Stimulated activated memory B cell treated with anti-CD40 and anti-IgM and Interleukin-4, amounts not matched to agents 10 μg/mL and 1 μg/mL and 100 μg/mL, for 72 hours (primary cell): ENCODE results near the gene SLC35A5.

ENCODE experiments used
- ATAC-seq: fragments of 150-1000 bp; cut with Tn5 transposase; 2 replicates; pipeline ENCODE4 v1.10.0; 2021
- H3K27ac Mint-ChIP-seq: one replicate; pipeline ENCODE4 v1.8.0; 2022; ENCODE audit warnings: mild to moderate bottlenecking, mixed read lengths
- H3K27me3 Mint-ChIP-seq: one replicate; pipeline ENCODE4 v1.8.0; 2022; ENCODE audit warnings: mixed read lengths
- H3K36me3 Mint-ChIP-seq: one replicate; pipeline ENCODE4 v1.8.0; 2022; ENCODE audit warnings: mixed read lengths
- H3K4me1 Mint-ChIP-seq: one replicate; pipeline ENCODE4 v1.8.0; 2022; ENCODE audit warnings: mixed read lengths
- H3K4me3 Mint-ChIP-seq: one replicate; pipeline ENCODE4 v1.8.0; 2022; ENCODE audit warnings: mild to moderate bottlenecking, moderate library complexity, mixed read lengths
- H3K9me3 Mint-ChIP-seq: one replicate; pipeline ENCODE4 v1.8.0; 2022; ENCODE audit warnings: mixed read lengths

SLC35A5 gene

DNA sequence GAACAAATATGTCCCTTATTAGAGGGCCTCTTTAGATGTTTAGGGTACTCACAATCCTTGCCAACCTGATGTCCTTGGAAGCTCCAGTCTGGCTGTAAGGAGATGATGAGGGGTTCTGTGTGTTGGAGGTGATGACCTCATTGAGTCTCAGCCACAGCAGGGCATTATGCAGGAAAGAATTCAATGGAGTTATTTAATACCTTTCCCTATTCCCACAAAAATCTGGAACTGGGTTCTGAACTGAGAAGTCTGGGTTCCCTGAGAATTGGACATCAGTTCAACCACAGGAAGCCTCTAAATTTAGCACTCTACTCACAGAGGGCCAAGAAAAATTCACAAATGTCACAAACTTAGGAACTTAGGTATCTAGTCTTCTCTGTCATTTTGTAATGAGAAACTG is 36.9 kb downstream of the SLC35A5 start:
- H3K9me3 Mint-ChIP-seq, result no peaks in the 10 kb centered on the region
- no peak overlapping the region for H3K4me3 Mint-ChIP-seq
- H3K27ac Mint-ChIP-seq, result no peak overlapping the region

DNA sequence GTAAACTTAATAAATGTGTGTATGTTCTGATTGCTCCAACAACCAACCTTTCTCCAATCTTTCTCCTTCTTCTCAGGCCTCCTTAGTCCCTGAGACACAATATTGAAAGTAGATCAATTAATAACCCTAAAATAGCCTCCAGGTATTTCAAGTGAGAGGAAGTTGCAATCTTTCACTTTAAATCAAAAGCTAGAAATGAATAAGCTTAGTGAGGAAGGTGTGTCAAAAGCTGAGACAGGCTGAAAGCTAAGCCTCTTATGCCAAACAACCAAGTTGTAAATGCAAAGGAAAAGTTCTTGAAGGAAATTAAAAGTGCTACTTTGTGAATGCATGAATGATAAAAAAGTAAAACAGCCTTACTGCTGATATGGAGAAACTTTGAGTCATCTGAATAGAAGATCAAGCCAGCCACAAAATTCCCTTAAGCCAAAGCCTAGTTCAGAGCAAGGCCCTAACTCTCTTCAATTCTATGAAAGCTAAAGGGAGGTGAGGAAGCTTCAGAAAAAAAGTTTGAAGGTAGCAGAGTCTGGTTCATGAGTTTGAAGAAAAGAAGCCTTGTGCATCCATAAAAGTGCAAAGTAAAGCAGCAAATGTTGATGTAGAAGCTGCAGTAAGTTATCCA is 40.5 kb downstream of the SLC35A5 start:
- Mint-ChIP-seq H3K27me3 (peaks cover 5% of the 10 kb centered on the region), H3K36me3 (peaks cover 4% of the 10 kb centered on the region), H3K4me1 (peaks cover 14% of the 10 kb centered on the region), H3K27ac (no peak overlapping the region), H3K4me3 (no peak overlapping the region), H3K9me3 (no peaks in the 10 kb centered on the region)
- ATAC-seq, result peak; percentile 39

More for the DNA sequence above, 36.9 kb downstream of the SLC35A5 start:
- H3K4me1 Mint-ChIP-seq, result peaks cover 14% of the 10 kb centered on the region
- no peaks in the 10 kb centered on the region for H3K27me3 Mint-ChIP-seq
- H3K36me3 Mint-ChIP-seq, result peaks cover 14% of the 10 kb centered on the region
- no peak for ATAC-seq

DNA sequence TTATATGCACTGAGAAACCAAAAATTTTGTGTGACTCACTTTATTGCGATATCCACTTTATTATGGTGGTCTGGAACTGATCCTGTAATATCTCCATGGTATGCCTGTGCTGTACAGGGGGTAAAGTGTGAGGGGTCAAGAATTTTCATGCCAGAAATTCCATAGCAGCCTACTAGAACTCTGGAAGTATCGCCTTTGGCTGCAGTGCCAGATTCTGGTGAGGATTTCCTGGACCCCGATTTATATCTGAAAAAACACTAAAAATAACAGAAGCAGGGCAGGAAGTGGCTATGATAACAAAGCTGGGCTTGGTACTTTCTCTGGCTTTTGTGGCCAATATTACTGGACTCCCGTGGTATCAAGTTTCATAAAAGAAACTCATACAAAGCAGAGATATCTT is 42.7 kb downstream of the SLC35A5 start:
- Mint-ChIP-seq H3K4me3 (no peak overlapping the region), H3K27me3 (peaks cover 13% of the 10 kb centered on the region), H3K9me3 (no peaks in the 10 kb centered on the region), H3K4me1 (peaks cover 14% of the 10 kb centered on the region), H3K36me3 (no peaks in the 10 kb centered on the region), H3K27ac (no peak overlapping the region)
- no peak for ATAC-seq

DNA sequence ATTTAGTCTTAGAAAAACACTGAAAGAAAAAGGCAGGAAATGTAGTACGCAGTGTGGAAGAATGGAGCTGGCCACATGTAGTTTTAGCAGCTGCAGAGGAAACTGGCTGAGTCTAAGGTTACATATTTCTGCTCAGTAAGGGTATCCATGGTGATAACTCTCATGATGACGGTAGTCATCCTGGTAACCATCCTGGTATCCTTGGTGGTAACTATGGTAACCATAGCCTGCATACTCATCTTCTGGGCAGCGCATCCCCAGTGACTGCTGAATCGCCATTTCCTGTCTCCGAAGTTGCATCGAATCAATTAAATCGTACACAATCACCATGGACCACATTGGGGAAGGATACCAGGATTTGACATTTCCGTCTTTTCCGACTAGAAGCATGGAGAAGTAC is 43.4 kb downstream of the SLC35A5 start:
- H3K36me3 Mint-ChIP-seq, result no peaks in the 10 kb centered on the region
- no peak for ATAC-seq
- H3K4me1 Mint-ChIP-seq, result peaks cover 14% of the 10 kb centered on the region
- no peaks in the 10 kb centered on the region for H3K9me3 Mint-ChIP-seq
- H3K27me3 Mint-ChIP-seq, result peaks cover 13% of the 10 kb centered on the region
- no peak overlapping the region for H3K4me3 Mint-ChIP-seq
- no peak overlapping the region for H3K27ac Mint-ChIP-seq

DNA sequence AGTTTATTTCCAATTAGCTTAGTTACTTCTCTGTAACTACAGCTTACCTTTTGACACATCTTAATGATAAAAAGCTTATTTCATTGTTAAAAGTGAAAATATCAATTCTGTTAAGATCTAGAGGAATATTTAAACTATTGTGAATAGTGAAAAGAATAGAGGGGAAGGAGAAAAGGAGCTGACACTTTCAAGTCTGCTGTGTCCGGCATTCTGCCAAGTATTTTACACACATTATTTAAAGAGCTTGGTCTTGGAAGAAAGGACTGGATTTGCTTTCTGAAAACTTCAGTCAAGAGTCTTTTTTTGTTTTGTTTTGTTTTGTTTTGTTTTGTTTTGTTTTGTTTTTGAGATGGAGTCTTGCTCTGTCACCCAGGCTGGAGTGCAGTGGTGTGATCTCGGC is 44.3 kb downstream of the SLC35A5 start:
- H3K27me3 Mint-ChIP-seq, result peaks cover 13% of the 10 kb centered on the region

DNA sequence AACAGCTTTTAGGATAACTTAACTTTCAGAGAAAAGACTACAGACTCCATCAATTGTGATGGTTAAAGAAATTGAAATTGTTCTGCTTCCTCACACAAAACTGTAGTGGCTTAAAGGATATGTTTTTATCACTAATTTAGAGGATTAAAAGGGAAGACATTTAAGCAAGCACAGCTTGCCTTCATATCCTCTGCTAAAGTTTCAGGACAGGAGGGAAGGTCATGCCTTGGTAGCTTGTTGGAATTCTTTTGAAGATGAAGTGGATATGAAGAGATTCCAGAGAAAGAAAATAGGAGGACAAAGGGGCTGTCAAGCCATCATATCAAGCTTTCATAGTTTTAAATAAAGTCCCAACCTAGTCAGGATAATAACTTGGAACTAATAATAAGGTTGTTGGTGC is 46.0 kb downstream of the SLC35A5 start:
- no peak for ATAC-seq
- H3K27ac Mint-ChIP-seq, result no peak overlapping the region
- H3K9me3 Mint-ChIP-seq, result no peaks in the 10 kb centered on the region
- H3K36me3 Mint-ChIP-seq, result no peaks in the 10 kb centered on the region
- no peak overlapping the region for H3K4me3 Mint-ChIP-seq
- H3K27me3 Mint-ChIP-seq, result peaks cover 13% of the 10 kb centered on the region
- H3K4me1 Mint-ChIP-seq, result no peaks in the 10 kb centered on the region

More for the DNA sequence above, 44.3 kb downstream of the SLC35A5 start:
- Mint-ChIP-seq H3K36me3 (no peaks in the 10 kb centered on the region), H3K27ac (no peak overlapping the region), H3K4me1 (peaks cover 14% of the 10 kb centered on the region), H3K4me3 (no peak overlapping the region), H3K9me3 (no peaks in the 10 kb centered on the region)
- no peak for ATAC-seq

DNA sequence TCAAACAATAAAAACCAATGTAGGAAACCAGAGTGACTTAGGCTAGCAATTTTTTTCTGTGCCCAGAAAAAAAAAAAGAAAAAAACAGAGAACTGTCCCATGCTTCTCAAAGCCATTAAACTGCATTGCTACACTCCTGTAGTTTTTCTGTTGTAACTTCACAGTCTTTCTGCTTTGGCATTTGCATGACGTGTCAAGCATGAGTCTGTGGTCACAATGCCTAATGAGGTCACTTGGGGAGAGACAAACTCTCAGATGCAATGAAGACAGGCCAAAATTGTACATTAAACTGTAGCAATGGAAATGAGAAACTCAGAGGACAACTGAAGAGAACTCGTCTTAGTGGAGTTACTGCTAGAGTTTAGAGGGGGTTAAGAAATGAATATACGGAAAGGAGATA is 48.3 kb downstream of the SLC35A5 start:
- no peaks in the 10 kb centered on the region for H3K4me1 Mint-ChIP-seq
- no peak overlapping the region for H3K4me3 Mint-ChIP-seq
- no peaks in the 10 kb centered on the region for H3K9me3 Mint-ChIP-seq
- no peaks in the 10 kb centered on the region for H3K36me3 Mint-ChIP-seq
- peaks cover 13% of the 10 kb centered on the region for H3K27me3 Mint-ChIP-seq
- ATAC-seq, result no peak
- H3K27ac Mint-ChIP-seq, result no peak overlapping the region

DNA sequence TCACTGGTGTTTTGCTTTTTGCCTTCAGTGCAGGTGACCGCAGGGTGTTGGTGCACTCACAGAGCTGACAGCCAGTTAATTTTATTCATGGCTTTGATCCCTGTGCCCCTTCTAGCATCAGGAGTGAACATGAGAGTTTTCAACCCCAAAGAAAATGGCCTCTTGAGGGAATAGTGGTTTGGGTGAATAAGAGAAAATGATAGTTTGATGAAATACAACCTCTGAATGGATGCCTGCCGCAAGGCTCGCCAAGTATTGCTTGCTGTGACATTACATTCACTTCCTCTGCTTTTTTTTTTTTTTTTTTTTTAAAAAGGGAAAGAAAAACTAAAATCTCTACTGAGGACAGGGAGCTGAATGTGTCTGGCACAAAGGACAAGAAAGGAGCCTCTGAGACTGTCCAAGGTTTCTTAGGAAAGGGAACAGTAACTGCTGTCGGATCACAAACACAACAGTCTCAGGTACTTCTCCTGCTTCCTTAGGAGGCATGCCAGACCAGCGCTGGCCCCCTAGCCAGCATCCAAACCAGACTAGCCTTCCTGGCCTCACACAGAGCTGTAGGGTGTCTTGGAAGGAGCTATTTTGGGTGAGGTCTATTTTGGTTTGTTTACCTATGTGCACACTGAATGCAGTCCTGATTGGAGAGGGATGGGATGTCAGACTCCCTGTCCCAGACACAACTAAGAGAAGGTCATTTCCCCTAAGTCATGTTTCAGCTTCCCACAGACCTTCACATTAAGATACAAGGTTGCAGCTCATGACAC is 50.1 kb downstream of the SLC35A5 start:
- H3K27me3 Mint-ChIP-seq, result peaks cover 13% of the 10 kb centered on the region
- H3K9me3 Mint-ChIP-seq, result no peaks in the 10 kb centered on the region
- no peaks in the 10 kb centered on the region for H3K36me3 Mint-ChIP-seq
- no peaks in the 10 kb centered on the region for H3K4me1 Mint-ChIP-seq
- ATAC-seq, result no peak
- H3K4me3 Mint-ChIP-seq, result no peak overlapping the region
- no peak overlapping the region for H3K27ac Mint-ChIP-seq

DNA sequence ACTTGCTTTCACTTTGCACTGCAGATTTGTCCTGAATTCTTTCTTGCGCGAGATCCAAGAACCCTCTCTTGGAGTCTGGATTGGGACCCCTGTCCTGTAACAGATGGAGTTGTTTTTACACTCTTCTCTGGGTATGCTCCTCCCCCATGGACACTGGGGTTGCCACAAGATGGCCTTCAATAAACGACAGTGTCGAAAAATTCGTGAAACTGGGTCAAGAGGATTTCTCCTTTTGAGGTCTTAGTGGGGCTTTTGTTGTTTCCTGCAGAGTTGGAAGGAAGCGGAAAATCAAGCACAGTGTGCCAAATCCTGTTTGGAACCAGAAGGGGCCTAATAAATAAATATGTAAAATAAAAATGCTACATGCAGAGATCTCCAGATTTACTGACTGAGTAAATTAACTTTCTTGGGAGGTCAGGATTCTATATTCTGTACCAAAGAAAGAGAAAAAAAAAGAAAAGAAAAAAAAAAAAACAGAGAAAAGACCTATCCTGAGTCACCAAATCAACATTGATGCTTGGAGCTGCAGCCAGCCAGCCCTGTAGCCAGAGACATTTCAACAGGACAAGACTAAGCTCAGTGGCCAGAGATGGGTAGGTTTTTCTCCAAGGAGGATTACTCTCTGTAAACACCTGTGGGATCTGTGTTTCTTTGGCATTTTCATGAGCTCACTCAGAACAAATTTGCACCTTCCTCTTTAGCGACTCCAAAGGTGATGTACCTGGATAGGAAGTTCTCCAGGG is 54.3 kb downstream of the SLC35A5 start:
- H3K27me3 Mint-ChIP-seq, result no peaks in the 10 kb centered on the region
- H3K36me3 Mint-ChIP-seq, result no peaks in the 10 kb centered on the region

DNA sequence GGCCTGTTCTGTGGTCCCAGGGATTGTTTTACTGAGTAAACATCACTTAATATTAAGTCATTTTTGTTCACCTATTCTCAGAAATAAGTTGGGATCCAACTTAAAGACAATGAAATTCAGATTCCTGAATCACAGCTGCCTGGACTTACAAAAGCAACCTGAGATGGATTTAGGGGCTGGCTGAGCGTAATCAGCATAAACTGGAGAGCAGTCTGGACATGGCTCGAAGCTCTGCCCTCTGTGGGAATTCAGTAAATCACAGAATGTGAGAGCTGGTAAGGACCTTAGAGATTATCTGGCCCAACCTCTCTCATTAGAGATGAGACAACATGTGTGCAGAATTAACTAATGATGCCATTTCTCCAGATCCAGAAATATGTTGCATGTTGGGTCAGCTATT is 55.4 kb downstream of the SLC35A5 start:
- Mint-ChIP-seq H3K27me3 (no peaks in the 10 kb centered on the region), H3K9me3 (no peaks in the 10 kb centered on the region), H3K36me3 (no peaks in the 10 kb centered on the region), H3K4me1 (no peaks in the 10 kb centered on the region), H3K27ac (no peak overlapping the region), H3K4me3 (no peak overlapping the region)
- no peak for ATAC-seq

More for the DNA sequence above, 54.3 kb downstream of the SLC35A5 start:
- Mint-ChIP-seq H3K4me1 (no peaks in the 10 kb centered on the region), H3K4me3 (no peak overlapping the region), H3K9me3 (no peaks in the 10 kb centered on the region), H3K27ac (no peak overlapping the region)
- no peak for ATAC-seq

DNA sequence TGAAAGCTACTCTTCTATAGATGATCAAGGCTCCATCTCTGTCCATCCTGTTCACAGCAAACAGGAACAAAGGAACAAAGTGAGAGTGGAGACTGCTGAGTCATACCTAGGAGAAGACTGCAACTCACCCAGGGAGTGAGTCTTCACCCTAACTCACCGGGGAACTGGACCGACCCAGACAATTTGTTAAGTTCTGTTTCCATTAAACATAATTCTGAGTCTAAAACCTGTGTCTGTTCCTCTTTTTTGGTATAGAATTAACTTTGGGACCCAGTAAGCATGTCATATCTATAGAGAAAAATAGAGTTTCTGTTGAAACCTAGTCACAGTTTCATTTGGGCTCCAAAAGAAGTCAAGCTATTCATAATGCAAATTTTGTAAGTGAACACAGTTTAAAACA is 57.5 kb downstream of the SLC35A5 start:
- ATAC-seq, result peak; percentile 55
- no peaks in the 10 kb centered on the region for H3K36me3 Mint-ChIP-seq

DNA sequence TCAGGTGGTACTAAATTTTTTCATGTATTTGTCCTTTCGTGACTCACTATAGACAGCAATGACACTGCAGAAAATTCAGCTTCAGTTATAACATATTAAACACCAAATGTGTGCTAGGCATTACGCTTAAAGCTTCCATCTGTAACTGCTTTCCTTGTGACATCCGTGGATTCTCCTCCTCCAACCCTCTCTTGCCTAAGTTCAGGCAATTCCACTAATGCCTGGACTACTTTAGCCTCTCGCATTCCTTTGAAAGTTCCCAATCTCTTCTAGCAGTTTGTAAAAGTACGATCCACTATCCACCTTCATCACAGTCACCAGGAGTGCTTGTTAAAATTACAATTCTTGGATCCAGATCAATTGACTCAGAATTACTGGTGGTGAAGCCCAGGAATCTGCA is 61.4 kb downstream of the SLC35A5 start:
- Mint-ChIP-seq H3K27ac (no peak overlapping the region), H3K9me3 (no peaks in the 10 kb centered on the region), H3K4me1 (no peaks in the 10 kb centered on the region), H3K36me3 (no peaks in the 10 kb centered on the region), H3K27me3 (no peaks in the 10 kb centered on the region), H3K4me3 (no peak overlapping the region)
- ATAC-seq, result no peak

More for the DNA sequence above, 57.5 kb downstream of the SLC35A5 start:
- Mint-ChIP-seq H3K4me3 (no peak overlapping the region), H3K27ac (no peak overlapping the region), H3K4me1 (no peaks in the 10 kb centered on the region), H3K27me3 (no peaks in the 10 kb centered on the region), H3K9me3 (no peaks in the 10 kb centered on the region)

DNA sequence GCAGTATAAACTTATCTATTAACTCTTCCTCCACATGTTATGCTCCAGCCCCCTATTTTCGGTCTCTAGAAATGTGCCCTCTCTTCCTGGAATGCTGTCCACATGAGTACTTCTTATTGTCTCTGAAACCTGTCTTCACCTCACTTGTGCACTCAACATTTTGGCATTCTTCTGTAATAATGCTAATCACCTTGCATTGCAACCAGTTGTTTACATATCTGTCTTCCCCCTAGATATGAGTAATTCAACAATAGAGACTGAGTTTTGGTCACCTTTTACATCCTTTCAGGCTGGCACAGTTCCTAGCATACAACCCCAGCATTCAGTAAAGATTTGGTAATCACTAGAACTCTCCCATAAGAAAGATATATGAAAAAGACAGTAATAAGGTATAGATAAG is 61.9 kb downstream of the SLC35A5 start:
- Mint-ChIP-seq H3K4me1 (no peaks in the 10 kb centered on the region), H3K27me3 (no peaks in the 10 kb centered on the region), H3K9me3 (no peaks in the 10 kb centered on the region), H3K36me3 (no peaks in the 10 kb centered on the region), H3K4me3 (no peak overlapping the region), H3K27ac (no peak overlapping the region)
- no peak for ATAC-seq

DNA sequence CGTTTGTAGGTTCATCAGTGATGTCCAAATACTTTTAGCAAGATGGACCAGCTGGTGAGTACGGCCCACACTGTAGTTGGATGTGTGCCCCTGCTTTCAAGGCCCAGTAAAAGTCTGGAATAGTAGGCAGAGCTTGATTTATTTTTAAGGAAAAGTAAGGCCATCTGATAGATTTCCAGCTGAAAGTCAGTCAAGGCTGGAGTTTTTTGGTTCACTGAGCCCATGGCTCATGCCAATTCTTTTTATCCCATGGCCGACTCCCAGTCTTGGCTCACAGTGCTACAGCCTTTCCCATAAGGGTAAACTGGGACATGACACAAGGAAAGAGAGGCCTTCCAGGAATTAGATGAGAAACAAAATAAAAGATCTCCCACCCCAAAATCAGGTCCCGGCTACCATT is 65.6 kb downstream of the SLC35A5 start:
- H3K27ac Mint-ChIP-seq, result no peak overlapping the region

DNA sequence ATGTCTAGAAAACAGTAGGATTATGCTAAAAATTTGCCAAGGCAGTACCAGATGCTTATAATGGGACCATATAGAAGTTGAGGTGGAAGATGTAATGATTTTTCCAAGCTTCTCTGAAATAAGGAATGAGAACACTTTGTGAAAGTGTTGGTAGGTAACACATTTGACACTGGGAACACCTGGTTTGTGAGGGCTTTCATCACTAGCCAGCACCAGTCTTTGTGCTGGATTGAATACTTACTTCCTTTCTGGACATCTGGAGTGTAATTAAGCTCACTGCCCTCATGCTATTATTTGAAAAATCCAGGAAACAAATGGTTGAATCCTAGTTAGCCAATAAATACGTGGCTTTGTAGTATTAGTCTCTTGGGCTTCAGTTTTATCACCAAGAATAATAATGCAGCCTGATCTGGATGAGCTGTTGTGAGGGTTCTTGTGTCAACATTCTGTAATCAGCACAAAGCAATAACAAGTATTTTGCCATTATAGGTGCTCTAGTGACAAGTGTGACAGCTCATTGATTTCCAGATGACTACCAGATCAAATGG is 66.1 kb downstream of the SLC35A5 start:
- Mint-ChIP-seq H3K4me3 (no peak overlapping the region), H3K27me3 (no peaks in the 10 kb centered on the region), H3K9me3 (no peaks in the 10 kb centered on the region), H3K4me1 (peaks cover 7% of the 10 kb centered on the region), H3K27ac (no peak overlapping the region), H3K36me3 (no peaks in the 10 kb centered on the region)
- no peak for ATAC-seq

More for the DNA sequence above, 65.6 kb downstream of the SLC35A5 start:
- no peaks in the 10 kb centered on the region for H3K36me3 Mint-ChIP-seq
- no peak for ATAC-seq
- H3K9me3 Mint-ChIP-seq, result no peaks in the 10 kb centered on the region
- H3K4me1 Mint-ChIP-seq, result peaks cover 5% of the 10 kb centered on the region
- H3K4me3 Mint-ChIP-seq, result no peak overlapping the region
- H3K27me3 Mint-ChIP-seq, result no peaks in the 10 kb centered on the region
